GM12864 (cell line): Measurements from ENCODE around the gene RSU1.

Experiments used
- DNase-seq: peaks from one replicate; pipeline ENCODE4 v3.0.0-alpha.2; 2011; ENCODE audit warnings: low read depth
- H3K4me3 ChIP-seq: 2 replicates; pipeline ENCODE4 v1.5.1; 2011; ENCODE audit warnings: mild to moderate bottlenecking, low read depth, low read length, control low read depth
- TF ChIP-seq, protein P1 (sequence below): IDR thresholded peaks from 2 replicates; pipeline ENCODE4 v1.5.1; 2011; ENCODE audit warnings: low read depth, mild to moderate bottlenecking, moderate library complexity, low read length, control low read depth, inconsistent platforms; ENCODE audit errors: missing control alignments

RSU1 gene

DNA sequence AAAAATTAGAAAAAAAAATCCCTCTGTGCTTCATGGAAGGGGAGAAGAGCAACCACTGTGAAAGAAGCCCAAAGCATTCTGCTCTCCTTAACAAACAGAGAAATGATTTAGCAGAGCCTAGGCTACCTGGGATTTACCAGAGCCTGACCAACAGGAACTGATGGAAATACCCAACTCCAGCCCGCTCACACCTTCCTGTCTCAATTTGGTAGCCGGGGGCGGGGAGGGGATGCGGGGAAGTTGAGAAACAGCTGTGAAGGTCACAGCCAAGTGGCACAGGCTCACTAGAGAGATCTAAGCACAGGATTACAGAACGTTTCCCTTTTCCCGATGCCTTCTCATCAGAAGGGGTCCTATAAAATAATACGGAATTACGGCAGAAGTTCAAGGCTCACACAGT, 17.6 kb downstream of the RSU1 start:
- no peak overlapping the region; the same call in 1 of the 2 replicates for H3K4me3 ChIP-seq
- DNase-seq, result peak; percentile 37
- TF ChIP-seq, protein P1, sequence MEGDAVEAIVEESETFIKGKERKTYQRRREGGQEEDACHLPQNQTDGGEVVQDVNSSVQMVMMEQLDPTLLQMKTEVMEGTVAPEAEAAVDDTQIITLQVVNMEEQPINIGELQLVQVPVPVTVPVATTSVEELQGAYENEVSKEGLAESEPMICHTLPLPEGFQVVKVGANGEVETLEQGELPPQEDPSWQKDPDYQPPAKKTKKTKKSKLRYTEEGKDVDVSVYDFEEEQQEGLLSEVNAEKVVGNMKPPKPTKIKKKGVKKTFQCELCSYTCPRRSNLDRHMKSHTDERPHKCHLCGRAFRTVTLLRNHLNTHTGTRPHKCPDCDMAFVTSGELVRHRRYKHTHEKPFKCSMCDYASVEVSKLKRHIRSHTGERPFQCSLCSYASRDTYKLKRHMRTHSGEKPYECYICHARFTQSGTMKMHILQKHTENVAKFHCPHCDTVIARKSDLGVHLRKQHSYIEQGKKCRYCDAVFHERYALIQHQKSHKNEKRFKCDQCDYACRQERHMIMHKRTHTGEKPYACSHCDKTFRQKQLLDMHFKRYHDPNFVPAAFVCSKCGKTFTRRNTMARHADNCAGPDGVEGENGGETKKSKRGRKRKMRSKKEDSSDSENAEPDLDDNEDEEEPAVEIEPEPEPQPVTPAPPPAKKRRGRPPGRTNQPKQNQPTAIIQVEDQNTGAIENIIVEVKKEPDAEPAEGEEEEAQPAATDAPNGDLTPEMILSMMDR, result no peak

DNA sequence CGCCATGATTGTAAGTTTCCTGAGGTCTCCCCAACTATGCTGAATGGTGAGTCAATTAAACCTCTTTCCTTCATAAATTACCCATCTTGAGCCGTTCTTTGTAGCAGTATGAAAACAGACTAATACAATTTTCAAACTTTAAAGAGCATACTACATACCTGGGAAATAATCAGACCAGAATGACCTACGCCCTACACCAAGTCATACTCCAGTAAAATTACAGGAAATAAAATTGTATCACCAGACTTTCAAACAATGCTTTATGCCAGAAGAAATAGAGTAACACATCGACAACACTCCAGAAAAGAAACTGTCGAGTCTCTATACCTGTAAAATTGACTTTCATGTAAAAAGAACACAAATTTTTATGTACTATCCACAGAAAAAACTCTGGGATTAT, 18.7 kb downstream of the RSU1 start:
- TF ChIP-seq, protein P1, result no peak
- DNase-seq, result no peak
- no peak overlapping the region for H3K4me3 ChIP-seq

DNA sequence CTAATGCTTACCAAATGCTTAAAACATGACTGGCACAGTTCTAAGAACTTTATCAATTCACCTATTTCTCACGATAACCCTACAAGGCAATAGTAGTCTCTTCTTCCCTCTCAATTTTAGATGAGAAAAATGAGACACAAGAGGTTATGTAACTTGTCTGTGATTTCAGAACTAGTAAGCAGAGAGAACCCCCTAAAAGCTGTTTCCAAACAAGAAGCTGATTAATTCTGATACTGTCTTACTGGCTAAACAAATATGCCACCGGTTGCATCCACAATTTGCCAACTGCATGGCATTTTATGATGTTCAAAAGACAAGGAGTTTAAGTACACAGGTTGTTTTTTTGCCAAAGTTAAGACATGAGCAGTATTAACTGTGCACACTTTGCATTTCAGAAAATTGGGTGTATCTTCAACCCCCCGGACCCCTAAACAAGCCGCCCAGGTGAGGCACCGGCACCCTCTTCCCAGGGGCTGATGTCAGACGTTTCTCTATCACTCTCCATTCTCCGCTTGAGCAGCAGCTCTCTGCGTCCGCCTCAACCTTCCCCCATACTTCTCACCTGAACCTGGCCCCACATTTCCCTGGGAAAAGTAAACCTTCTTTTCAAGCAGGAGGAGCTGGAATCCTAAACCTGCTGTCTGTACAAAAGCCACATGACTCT, 21.7 kb downstream of the RSU1 start:
- H3K4me3 ChIP-seq, result no peak overlapping the region
- DNase-seq, result no peak
- TF ChIP-seq, protein P1, result no peak

DNA sequence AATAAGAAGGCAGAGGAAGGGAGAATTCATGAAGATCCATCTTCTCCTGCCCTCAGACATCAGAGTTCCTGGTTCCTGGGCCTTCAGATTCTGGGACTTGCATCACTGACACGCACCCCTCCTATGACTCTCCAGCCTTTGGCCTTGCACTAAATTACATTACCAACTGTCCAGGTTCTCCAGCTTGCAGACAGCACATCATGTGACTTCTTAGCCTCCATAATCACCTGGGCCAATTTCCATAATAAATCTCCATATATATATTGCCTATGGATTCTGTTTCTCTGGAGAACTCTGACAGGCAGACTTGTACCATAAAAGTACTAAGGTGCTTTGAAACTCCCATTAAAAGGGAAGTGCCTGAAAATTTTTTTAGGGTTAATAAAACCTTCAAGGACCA, 23.2 kb downstream of the RSU1 start:
- DNase-seq, result no peak
- no peak overlapping the region for H3K4me3 ChIP-seq
- TF ChIP-seq, protein P1, result no peak

DNA sequence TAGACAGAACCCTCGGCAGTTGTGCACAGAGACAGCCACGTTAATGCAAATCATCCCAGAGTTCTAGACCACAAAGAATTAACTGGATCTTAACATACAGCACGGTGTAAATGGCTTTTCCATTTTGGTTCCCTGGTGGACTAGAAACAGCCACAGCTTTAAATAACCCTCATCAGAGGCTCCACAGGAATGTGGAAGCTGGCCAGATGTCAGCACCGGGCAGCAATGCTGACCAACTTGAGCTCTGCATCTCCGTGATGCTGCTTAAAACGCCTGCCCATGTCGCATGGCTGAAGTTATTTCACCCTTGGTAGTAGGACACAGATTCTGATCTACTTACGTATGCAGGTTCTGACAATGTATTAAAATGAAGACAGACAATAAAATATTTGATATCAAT, 24.5 kb downstream of the RSU1 start:
- DNase-seq, result no peak
- TF ChIP-seq, protein P1, result no peak
- no peak overlapping the region for H3K4me3 ChIP-seq

DNA sequence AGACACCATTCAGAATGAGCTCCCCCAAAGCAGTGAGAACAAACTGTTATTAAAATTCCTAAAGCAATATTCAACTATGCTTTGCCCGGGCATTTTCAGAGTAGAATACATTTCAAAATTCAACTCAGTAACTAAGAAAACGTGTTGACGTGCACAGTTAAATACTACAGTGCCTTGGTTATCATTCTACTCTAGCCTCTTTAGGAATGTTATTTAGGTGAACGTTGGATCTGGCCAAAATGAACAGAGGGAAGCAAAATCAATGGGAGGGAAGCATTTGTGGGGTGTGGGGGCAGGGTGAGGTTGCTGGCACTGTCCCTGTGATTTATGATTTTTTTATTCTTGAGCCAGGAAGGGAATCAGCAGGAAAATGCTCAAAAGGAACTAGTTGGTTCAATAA, 27.5 kb downstream of the RSU1 start:
- TF ChIP-seq, protein P1, result no peak
- H3K4me3 ChIP-seq, result no peak overlapping the region
- no peak for DNase-seq

DNA sequence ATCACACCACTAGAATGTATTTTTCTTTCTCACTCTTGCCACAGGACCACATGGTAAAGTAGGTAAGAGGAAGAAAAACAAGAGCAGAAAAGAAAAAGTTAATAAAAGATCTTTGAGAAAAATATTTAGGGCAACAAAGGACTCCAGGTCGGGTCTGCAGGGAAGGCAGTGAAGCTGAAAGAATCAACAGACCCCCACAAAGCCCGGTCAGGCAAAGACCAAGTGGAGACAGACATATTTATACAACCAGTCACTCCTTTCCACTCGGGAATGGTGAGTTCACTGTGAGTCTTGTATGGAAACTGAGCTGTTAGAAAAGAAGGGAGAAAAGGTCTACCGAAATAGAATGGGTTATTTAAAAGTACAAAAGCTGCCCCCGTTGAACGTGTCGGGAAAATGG, 28.0 kb downstream of the RSU1 start:
- H3K4me3 ChIP-seq, result no peak overlapping the region
- TF ChIP-seq, protein P1, result no peak
- no peak for DNase-seq
